ENCODE data around the gene ZSCAN9. TPM values are rescaled to one million over a fixed set of nuclear protein-coding genes. Genes with fewer than 3 reads are reported as not detected.
A peak's percentile ranks its signal among the peaks of the same experiment; 100 is the strongest.

ZSCAN9 gene
- total and polyA plus RNA-seq, 9 of the 15 experiments (the other 6 are each of a cell fraction or from before 2014, with no cell fraction given): 18.8 to 48.9 (median 28.7) TPM

DNA sequence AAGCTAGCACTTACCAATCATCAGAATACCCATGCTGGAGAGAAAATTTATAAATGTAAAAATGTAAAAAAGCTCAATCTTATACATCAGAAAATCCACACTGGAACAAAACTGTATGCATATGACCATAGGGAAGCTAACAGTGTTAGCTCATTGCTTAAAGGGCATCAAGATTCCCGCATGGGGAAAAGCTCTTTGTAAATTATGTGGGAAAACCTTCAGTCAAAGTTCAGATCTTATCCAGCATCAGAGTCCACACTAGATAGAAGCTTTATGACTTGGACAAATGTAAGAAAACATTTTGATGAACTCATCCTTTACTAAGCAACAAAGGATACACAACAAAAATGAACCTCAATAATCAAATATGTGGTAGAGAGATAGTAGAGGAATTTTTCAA, 48.7 kb upstream of the ZSCAN9 start (continued):
- TF ChIP-seq THRAP3 (IDR thresholded peaks at IDR 0.05; ENCODE audit: borderline replicate concordance) (no peak), TARDBP (IDR thresholded peaks at IDR 0.05) (no peak)

DNA sequence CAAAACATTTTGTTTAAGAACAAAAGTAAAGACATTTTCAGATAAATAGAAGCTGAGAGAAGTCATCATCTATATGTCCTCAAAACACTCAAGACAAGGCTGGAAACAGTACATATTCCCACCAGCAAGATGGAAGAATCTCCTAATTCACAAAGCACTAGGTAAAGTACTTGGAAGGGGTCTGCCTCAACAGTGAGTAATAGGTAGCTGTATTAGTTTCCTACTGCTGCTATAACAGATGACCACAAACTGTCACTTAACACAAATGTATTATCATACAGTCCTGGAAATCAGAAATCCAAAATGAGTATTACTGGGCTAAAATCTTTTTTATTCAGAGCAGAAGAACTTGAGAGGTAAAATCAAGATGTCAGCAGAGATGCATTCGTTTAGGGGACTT, 42.8 kb upstream of the ZSCAN9 start:
- no TSS peak for BruUV-seq (replicated peaks)
- Histone ChIP-seq H3K27me3 (ENCODE audit: control insufficient read depth in 2 of 2, insufficient read depth in 2 of 2, low read length in 2 of 2) (no peaks in the 10 kb centered on the region), H3K9me1 (ENCODE audit: control insufficient read depth, insufficient read depth, low read length) (no peaks in the 10 kb centered on the region), H3K9ac (ENCODE audit: insufficient read depth in 1 of 2, low read depth in 2 of 2, low read length in 2 of 2) (no peak overlapping the region), H3K9me3 (replicated peaks; ENCODE audit: control insufficient read depth, insufficient read depth, low read depth, low read length) (peaks cover 6% of the 10 kb centered on the region), H3K36me3 (ENCODE audit: control insufficient read depth, insufficient read depth, low read length) (no peaks in the 10 kb centered on the region), H2AFZ (ENCODE audit: low read depth, low read length) (no peak overlapping the region), H3K4me2 (ENCODE audit: insufficient read depth, low read length) (no peak overlapping the region), H3K4me3 (no peak overlapping the region), H3K27ac (ENCODE audit: extremely low read depth, low read depth, low read length) (no peak overlapping the region), H3K79me2 (ENCODE audit: control insufficient read depth, insufficient read depth, low read length) (no peaks in the 10 kb centered on the region), H4K20me1 (replicated peaks; ENCODE audit: control insufficient read depth, insufficient read depth, low read length) (no peaks in the 10 kb centered on the region), H3K4me1 (replicated peaks in 1 of 2; ENCODE audit: control insufficient read depth in 2 of 2, insufficient read depth in 2 of 2, low read length in 2 of 2) (no peaks in the 10 kb centered on the region)
- TF ChIP-seq ZNF12 (CRISPR knock-in tag; IDR thresholded peaks at IDR 0.05) (peak; percentile 51; the same call in 1 of the 2 replicates), COPS2 (conservative IDR thresholded peaks at IDR 0.05) (no peak)
- FAIRE-seq (no peak), DNase-seq (ENCODE audit: extremely low read depth in 1 of 4, low spot score in 3 of 4) (no peak), ATAC-seq (no peak)
- intact Hi-C loops (cut with micrococcal nuclease) (no loop called here), in situ Hi-C loops (cut with MboI) (no loop called here)
- ChIA-PET CTCF (ENCODE audit: low intra/inter-chr PET ratio) (no interaction called here), POLR2A (interaction anchor here (0.9 to 1.4 kb wide), 2 partner anchors 9 to 13 kb away, joined by 3 to 4 read pairs; no protein-coding TSS in a partner anchor)
- 6% methylated on average over 1 of the region's 1 CpG for WGBS (ENCODE audit: insufficient coverage, low coverage, missing lambda C conversion rate)

Measured in K562 (cell line).